Endothelial cell (in vitro differentiated cells): ENCODE results near the gene ZNF821. TPM values are rescaled to one million over a fixed set of nuclear protein-coding genes. Genes with fewer than 3 reads are reported as not detected.

Experiments used
- DNase-seq: peaks from one replicate; pipeline ENCODE4 v3.0.0; 2021; ENCODE audit warnings: low spot score
- H3K27ac Mint-ChIP-seq: one replicate; pipeline ENCODE4 v1.8.0; 2021; ENCODE audit warnings: mixed read lengths, inconsistent platforms; ENCODE audit not compliant: unreplicated experiment
- H3K27me3 Mint-ChIP-seq: one replicate; pipeline ENCODE4 v1.8.0; 2021; ENCODE audit warnings: mild to moderate bottlenecking, moderate library complexity, mixed read lengths, inconsistent platforms; ENCODE audit not compliant: unreplicated experiment
- H3K36me3 Mint-ChIP-seq: one replicate; pipeline ENCODE4 v1.8.0; 2021; ENCODE audit warnings: mild to moderate bottlenecking, low read depth, mixed read lengths, inconsistent platforms; ENCODE audit not compliant: unreplicated experiment
- H3K4me1 Mint-ChIP-seq: one replicate; pipeline ENCODE4 v1.8.0; 2021; ENCODE audit warnings: mild to moderate bottlenecking, mixed read lengths, inconsistent platforms; ENCODE audit not compliant: unreplicated experiment
- H3K4me3 Mint-ChIP-seq: one replicate; pipeline ENCODE4 v1.8.0; 2021; ENCODE audit warnings: mild to moderate bottlenecking, mixed read lengths, inconsistent platforms; ENCODE audit not compliant: unreplicated experiment
- H3K9me3 Mint-ChIP-seq: one replicate; pipeline ENCODE4 v1.8.0; 2021; ENCODE audit warnings: mixed read lengths, inconsistent platforms; ENCODE audit not compliant: unreplicated experiment
- total RNA-seq: library from RNA; stranded (reverse); fragmentation: NEBNext Ultra II Directional; extraction: Animal tissue kit (Norgen Biotek cat#: 25700); gene quantifications from one replicate; pipeline ENCODE4 v1.2.1, GENCODE V29; 2021; ENCODE audit not compliant: unreplicated experiment
- TF ChIP-seq, protein P1 (sequence below): fragments of 200-600 bp; sonication (generic); IDR thresholded peaks from one replicate; pipeline ENCODE4 v1.5.0; 2021; ENCODE audit warnings: antibody characterized with exemption; ENCODE audit not compliant: unreplicated experiment

Gene ZNF821
- total RNA-seq, 1 donor from 2014 or later: 17.7 TPM

- no peak for DNase-seq
- peaks cover 5% of the 10 kb centered on the region for H3K27me3 Mint-ChIP-seq
- TF ChIP-seq, protein P1, sequence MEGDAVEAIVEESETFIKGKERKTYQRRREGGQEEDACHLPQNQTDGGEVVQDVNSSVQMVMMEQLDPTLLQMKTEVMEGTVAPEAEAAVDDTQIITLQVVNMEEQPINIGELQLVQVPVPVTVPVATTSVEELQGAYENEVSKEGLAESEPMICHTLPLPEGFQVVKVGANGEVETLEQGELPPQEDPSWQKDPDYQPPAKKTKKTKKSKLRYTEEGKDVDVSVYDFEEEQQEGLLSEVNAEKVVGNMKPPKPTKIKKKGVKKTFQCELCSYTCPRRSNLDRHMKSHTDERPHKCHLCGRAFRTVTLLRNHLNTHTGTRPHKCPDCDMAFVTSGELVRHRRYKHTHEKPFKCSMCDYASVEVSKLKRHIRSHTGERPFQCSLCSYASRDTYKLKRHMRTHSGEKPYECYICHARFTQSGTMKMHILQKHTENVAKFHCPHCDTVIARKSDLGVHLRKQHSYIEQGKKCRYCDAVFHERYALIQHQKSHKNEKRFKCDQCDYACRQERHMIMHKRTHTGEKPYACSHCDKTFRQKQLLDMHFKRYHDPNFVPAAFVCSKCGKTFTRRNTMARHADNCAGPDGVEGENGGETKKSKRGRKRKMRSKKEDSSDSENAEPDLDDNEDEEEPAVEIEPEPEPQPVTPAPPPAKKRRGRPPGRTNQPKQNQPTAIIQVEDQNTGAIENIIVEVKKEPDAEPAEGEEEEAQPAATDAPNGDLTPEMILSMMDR: no peak
- H3K4me3 Mint-ChIP-seq: no peak overlapping the region
- no peaks in the 10 kb centered on the region for H3K9me3 Mint-ChIP-seq
- H3K36me3 Mint-ChIP-seq: no peaks in the 10 kb centered on the region
- no peaks in the 10 kb centered on the region for H3K4me1 Mint-ChIP-seq
- no peak overlapping the region for H3K27ac Mint-ChIP-seq
These were observed 5.2 kb upstream of the ZNF821 start for GRCh38 chr16:71889147-71889546.

- no peak for DNase-seq
- TF ChIP-seq, protein P1: no peak
- H3K4me3 Mint-ChIP-seq: peak overlapping the region; percentile 91
- no peaks in the 10 kb centered on the region for H3K9me3 Mint-ChIP-seq
- peak overlapping the region; percentile 61 for H3K27ac Mint-ChIP-seq
- no peaks in the 10 kb centered on the region for H3K36me3 Mint-ChIP-seq
- H3K27me3 Mint-ChIP-seq: peaks cover 4% of the 10 kb centered on the region
- H3K4me1 Mint-ChIP-seq: peaks cover 24% of the 10 kb centered on the region
These were observed 1.3 kb upstream of the ZNF821 start for GRCh38 chr16:71885261-71885650.

- peak; percentile 47 for DNase-seq
- peak overlapping the region; percentile 67 for H3K27ac Mint-ChIP-seq
- peak overlapping the region; percentile 93 for H3K4me3 Mint-ChIP-seq
- no peaks in the 10 kb centered on the region for H3K9me3 Mint-ChIP-seq
- H3K36me3 Mint-ChIP-seq: peaks cover 15% of the 10 kb centered on the region
- TF ChIP-seq, protein P1: no peak
- peaks cover 4% of the 10 kb centered on the region for H3K27me3 Mint-ChIP-seq
- H3K4me1 Mint-ChIP-seq: peaks cover 33% of the 10 kb centered on the region
These were observed 674 bp downstream of the ZNF821 start for GRCh38 chr16:71883168-71883848.

- no peaks in the 10 kb centered on the region for H3K9me3 Mint-ChIP-seq
- peak; percentile 74 for DNase-seq
- H3K4me1 Mint-ChIP-seq: peaks cover 33% of the 10 kb centered on the region
- peak overlapping the region; percentile 67 for H3K27ac Mint-ChIP-seq
- TF ChIP-seq, protein P1: peak; percentile 89
- H3K27me3 Mint-ChIP-seq: peaks cover 4% of the 10 kb centered on the region
- peaks cover 15% of the 10 kb centered on the region for H3K36me3 Mint-ChIP-seq
- H3K4me3 Mint-ChIP-seq: peak overlapping the region; percentile 93
These were observed 1.3 kb downstream of the ZNF821 start for GRCh38 chr16:71882505-71883167.

GRCh38 chr16:71880176-71880575 lies 3.8 kb downstream of the ZNF821 start:
- Mint-ChIP-seq H3K9me3 (no peaks in the 10 kb centered on the region), H3K27me3 (peaks cover 4% of the 10 kb centered on the region), H3K36me3 (peaks cover 15% of the 10 kb centered on the region), H3K4me1 (peaks cover 33% of the 10 kb centered on the region), H3K27ac (no peak overlapping the region), H3K4me3 (no peak overlapping the region)
- TF ChIP-seq, protein P1: no peak
- no peak for DNase-seq
